GM18868 (cell line): ENCODE data around the gene SAMD7.

Experiments
- ATAC-seq: cut with Tn5 transposase; IDR thresholded peaks from one replicate; pipeline ENCODE4 v1.9.1; 2021; ENCODE audit warnings: mild to moderate bottlenecking, moderate library complexity; ENCODE audit not compliant: unreplicated experiment

Gene SAMD7, protein sequence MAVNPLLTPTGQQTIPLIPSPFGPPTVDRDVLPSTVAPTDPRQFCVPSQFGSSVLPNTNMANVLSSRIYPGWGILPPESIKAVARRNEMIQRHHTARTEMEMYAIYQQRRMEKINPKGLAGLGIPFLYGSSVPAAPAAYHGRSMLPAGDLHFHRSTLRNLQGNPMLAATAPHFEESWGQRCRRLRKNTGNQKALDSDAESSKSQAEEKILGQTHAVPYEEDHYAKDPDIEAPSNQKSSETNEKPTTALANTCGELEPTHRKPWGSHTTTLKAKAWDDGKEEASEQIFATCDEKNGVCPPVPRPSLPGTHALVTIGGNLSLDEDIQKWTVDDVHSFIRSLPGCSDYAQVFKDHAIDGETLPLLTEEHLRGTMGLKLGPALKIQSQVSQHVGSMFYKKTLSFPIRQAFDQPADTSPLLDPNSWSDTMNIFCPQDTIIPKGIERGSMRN

DNA sequence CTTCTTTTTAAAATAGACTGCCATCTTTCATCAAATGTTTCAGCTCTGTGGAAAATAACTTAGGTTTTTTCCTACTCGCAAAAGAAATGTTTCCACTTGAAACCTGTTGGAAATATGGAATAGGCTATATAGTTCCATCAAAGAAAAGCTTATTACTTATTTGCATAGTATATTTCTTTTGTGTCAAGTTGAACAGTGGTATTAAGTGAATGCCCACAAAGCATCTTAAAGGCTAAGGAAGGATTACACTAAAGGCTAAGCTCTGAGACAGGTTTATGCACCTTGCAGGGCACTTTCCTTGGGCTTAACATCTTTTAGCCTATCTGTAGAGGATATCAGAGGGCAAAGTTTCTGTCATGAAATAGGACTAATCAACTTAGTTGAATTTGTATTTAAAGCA lies at the start of gene SAMD7:
Gene SAMD7, plus strand, starts transcription at position 301 of the 400 bp plus-strand sequence. CDS start 7,927 bp downstream, outside the sequence.
- no peak for ATAC-seq

DNA sequence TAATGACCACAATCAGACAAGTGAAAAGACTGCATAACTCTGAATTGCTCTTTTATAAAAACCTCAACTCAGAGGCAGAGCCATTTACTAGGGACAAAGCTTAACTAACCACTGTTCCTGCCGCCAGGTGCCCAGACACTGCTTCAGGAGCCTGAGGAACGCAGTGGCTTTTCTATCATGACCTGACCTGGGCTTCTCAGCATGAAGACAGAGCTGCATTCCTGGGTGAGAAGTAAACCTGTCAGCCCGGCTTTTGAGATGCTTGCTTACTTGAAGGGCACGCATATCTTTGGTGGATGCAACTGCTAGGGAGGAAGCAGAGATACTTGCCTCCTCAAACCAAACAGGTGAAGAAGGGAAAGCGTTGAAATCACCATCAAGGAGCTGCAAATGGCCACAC lies 49.5 kb upstream of the SAMD7 start:
- ATAC-seq: no peak

DNA sequence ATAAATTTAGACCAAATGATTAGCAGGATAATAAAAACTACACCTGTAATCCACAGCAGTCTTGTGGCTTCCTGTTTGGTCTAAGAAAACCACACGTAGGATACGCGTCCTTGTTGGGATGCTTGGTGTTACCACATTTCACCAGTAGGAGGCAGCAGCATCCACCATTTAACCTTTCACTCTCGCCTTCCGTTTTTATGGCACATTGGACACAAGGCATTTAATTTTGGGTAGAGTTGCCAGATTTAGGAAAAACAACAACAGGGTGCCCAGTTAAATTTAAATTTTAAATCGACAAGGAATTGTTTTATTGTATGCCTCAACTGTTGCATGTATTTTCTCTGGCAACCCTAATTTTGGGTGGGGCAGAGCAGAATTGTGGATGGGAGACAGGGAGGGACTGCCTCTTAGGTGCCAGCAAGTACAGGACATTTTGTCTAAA lies 47.9 kb upstream of the SAMD7 start:
- ATAC-seq: no peak

DNA sequence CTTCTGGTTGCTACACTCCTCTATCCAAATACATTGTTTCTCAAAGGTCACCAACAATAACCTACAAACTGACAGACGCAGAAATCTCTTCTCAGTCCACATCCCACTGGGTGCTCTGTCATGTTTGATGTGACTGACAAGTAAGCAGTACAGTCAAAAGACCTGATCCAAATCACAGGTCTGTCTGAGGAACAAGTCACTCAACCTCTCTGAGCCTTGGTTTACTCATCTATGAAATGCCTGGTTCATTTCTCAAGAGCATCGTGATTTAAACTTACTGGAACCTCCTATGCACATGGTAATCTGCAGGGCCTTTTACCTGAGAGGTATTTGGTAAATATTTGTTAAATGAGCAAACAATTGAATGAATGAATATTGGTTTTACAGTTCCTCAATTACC lies 47.1 kb upstream of the SAMD7 start:
- ATAC-seq: no peak

DNA sequence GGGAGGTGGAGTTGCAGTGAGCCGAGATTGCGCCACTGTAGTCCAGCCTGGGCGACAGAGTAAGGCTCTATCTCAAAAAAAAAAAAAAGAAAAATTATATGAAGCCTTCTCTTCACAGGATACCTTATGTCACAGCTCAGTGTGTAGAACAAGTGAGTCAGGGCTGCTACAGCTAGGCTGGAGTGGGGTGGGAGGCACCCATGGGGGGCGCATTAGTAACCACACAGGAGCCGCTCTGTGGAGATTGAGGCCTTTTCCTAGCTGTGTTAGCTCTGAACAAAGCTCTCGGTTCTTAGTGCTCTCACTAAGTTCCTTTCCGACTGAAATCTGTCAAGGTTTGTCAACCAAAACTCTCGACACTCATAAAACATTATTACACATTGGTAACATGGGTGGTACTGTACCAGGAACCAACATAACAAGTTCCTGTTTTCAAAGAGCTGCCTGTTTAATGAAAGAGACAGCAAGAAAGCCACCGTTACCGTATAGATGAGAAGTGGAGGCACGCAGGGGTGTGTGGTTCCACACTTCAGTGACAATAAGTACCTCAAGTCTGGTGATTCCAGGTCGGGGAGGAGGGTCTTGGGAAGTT lies 46.1 kb upstream of the SAMD7 start:
- ATAC-seq: peak; percentile 81

DNA sequence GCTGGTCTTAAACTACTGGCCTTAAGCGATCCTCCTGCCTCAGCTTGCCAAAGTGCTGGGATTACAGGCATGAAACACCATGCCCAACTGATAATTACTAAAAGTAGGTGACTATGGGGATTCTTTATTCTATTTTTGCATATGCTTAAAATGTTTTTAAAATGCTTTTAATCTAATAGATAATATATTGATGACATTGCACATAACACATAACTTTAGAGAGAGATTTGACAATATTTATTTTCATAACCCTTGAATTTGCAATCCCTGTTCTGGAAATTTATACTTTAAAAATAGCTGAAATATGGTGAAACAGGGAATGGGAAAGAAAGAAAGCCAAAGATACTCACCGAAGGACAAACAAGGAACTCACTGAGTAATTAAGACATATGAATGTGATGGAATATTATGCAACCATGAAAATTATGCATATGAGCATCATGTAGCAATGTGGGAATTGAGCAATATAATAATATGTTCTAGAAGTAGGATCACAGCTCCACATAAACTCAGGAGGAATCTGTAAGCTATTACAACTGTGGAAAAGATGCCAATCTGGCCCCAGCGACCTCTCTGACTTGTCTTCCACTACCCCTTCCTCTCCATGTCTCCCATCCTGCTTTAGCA lies 43.7 kb upstream of the SAMD7 start:
- no peak for ATAC-seq

DNA sequence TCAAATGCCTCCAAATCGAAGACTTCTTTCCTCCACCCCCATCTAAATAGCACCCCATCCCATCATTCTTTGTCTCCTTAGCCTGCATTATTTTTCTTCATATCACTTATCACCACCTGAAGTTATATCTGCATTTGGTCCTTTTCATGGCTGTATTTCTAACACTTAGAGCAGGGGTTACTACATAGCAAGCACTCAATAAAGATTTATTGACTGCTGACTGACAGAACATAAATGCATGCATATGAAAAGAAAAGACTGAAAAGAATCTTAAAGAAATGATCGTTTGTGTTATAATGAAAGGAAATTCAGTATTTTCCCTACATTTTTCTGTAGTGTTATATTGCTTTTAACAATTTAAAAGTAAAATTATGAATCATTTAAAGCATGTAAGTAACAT lies 43.0 kb upstream of the SAMD7 start:
- ATAC-seq: no peak

DNA sequence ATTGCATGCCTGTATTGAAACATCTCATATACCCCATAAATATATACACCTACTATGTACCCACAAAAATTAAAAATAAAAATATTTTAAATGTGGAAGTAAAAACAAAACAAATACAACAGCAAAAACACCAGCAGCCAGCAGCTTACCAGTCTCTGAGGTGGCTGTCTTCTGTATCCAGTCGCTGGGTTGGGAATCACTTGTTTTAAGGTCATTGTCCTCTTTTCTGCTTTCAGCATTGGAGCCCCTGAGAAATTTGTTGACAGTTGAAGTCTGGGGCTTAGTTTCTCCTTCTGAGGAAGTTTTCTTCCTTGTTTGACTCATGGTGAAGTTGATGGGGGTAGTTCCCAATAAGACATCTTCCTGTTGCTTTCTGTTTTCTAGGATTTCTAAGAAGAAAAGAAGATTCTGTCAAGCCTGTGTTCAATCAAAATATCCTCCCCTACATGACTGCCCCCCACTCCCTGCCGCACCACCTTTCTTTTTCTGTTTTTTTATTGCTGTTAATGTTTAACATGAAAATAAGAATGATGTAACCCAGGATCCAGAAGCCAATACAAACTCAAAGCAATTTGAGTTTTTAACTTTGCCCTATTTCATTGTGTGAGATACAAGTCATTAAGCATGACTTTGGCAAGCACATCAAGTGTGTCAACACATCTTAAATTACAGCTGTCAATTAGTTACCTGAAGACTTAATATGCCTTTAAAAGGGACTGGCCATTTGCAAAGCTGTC lies 41.7 kb upstream of the SAMD7 start, which contains the start of gene LRRC31:
Gene LRRC31, minus strand, starts transcription at position 452 of the 737 bp plus-strand sequence. Its CDS starts 128 bp downstream, at position 324.
- no peak for ATAC-seq

DNA sequence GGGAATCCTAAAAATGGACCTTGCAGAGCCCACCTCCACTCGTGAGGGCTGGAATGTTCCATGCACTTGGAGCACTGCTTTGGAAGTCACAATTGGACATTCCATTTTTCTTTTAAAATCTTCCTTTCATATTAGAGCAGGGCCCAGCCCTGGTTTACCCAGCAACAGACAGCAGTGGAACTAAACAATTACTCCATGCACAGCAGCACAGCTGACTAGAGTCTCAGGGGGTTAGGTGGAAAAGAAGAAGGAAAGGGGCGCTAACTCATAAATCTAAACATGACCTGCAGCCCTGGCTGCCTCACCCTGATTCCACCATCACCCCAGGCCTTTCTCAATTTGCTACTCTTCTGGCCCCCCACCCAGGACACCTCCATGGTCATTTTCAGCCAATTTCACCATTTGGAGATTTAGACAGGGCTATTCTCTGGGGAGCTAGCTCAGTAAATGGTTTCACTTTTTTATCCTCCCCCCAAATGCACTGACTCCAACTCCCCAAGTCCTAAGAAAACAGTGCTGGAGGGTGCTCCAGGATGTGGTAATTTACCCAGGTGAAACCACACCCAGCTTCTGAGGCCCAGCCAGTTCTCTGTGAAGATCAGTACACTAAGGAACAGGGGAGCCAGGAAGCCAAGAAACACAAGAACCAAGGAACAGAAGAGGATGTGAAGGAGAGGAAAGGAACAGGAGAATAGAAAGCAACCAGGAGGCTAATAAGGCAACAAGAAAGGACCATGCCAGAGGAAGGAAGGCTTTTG lies 40.1 kb upstream of the SAMD7 start:
- no peak for ATAC-seq

DNA sequence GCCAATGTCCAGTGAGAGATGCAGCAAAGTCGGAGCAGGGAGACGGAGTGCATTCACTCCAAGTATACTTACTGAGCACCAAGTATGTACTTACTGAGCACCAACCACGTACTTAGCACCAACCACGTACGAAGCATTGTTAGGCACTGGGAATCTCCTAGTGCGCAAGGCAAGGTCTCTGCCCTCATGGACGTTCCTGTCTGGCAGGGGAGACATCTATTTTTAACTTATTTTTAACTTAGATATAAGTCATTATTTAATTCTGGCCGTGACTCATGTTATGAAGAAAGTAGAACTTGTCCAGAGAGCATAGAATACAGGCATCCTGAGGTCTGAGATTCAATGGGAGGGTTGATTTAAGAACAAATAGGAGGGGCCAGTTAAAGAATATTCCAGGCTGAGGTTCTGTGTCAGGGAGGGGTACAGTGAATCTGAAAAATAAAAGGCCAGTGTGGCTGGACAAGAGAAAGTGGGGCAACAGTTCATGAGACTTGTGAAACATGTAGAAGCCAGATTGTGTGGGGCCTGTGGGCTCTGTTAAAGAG lies 32.3 kb upstream of the SAMD7 start:
- no peak for ATAC-seq

DNA sequence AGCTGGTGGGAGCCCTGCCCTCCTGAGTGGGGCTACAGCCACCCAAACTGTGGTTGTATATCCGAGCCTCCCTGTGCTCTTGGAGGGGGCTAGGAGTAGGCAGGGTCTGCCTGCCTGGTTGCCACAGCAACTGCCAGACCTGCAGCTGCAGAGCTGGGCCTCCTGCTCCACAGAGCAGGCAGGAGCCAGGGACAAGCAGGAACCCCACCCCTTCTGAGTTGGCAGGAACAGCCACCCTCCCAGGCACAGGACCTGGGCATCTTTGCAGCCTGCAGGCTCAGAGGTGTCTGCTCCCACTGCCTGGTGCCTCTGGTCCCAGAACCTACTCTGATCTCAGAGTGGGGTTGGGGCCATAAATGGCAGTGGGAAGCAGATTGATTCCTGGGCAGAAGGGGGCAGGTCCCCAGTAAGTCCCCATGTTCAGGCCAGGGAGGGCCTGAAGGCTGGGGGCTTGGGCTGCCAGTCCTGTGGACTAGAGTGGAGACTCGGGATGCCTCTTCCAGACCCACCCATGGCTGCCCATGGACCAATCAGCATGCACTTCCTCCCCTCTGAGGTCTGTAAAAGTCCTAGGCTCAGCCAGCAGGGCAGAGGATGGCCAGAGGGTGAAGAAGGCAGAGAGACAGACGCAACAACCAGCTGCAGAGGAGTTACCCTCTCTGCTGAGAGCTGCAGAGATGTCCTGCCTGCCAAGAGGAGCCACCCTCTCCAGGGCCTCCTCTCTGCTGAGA lies 31.4 kb upstream of the SAMD7 start:
- ATAC-seq: no peak

DNA sequence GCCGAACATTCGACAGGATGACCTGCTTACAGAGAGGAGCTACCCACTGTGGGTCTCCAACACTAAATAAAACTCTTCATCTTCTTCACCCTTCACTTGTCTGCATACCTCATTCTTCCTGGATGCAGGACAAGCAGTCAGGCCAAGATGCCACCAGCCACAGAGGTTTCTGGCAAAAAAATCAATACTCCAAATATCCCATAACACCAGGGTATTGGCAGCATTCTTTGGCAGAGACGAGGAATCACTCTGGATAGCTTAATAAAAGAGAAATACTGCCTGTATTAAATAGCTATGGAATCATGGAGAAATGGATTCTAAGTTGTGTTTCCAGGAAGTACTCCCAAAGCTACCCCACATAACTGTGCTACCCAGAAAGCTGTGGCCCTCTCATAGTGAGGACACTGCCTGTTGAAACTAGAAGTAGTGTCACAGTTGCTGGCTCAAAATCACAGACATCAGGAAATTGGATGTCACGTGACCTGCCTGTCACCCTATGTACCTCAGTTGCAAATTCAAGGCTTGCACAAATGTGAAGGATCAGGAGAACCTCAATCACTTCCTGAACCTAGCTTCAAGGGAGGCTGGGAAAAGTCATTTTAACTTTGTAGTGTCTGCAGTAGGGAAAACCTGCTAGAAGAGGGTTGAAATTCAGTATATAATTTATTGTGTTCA lies 30.7 kb upstream of the SAMD7 start:
- no peak for ATAC-seq

DNA sequence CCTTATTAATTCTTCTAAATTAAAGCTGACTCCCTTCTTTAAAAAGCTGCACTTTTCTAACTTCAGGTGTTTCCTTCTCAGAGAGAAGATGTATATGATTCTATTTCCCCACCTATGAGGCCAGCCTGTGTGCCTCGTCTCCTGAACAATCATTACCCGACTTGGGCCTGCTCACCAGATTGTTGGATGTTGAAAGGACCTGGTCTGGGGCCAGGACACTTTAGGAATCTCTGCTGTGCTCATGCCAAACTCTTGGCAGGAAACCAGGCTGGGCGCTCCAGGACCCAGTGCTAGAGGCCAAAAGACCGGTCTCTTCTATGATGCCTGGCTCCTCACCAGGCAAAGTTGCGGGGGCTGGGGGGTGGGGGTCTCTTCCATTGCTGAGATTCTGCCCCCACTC lies 24.7 kb upstream of the SAMD7 start:
- no peak for ATAC-seq

DNA sequence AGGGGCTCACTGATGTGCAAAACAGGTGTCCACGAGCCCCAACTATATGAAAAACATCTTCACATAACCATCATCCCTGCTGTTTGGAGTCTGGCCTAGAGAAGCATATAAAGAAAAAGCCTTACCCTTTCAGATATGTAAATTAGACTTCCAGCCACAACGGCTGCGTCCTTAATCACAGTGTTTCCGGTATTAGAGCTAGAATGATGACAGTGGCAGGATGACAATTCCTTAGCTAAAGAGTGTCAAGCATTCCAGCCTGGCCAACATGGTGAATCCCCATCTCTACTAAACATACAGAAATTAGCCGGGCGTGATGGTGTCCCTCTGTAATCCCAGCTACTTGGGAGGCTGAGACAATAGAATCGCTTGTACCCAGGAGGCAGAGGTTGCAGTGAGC lies 19.5 kb upstream of the SAMD7 start:
- no peak for ATAC-seq

DNA sequence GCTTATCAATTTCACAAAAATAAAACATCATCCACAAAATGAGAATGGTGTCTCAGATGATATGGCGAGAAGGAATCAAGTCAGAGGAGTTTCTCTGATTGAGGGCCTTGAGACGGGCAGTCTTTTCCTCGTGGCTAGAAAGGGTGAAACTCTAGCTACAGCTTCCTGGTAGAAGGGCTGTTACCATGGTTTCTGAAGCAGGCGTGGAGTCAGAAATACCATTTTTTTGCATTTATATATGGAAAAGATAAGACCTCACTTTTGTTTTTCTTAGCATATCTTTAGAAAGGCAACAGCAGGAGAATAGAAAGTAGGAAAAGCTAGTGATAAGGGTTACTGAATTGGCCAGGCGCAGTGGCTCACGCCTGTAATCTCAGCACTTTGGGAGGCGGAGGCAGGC lies 17.3 kb upstream of the SAMD7 start:
- ATAC-seq: no peak

DNA sequence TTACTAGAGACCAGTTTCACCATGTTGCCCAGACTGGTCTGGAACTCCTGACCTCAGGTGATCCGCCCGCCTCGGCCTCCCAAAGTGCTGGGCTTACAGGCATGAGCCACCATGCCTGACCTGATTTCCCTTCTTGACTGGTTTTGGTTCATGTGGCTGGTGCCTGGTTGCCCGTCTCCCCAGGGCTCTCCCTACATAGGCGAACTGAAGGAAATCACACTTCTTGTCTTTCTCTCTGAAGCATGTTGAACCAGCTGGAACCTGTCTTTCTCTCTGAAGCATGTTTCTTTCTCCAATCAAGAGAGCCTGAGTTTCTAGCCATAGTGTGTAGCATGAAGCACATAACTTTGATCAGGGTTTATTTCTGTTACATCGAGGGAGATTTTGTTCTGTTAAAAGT lies 16.3 kb upstream of the SAMD7 start:
- no peak for ATAC-seq

DNA sequence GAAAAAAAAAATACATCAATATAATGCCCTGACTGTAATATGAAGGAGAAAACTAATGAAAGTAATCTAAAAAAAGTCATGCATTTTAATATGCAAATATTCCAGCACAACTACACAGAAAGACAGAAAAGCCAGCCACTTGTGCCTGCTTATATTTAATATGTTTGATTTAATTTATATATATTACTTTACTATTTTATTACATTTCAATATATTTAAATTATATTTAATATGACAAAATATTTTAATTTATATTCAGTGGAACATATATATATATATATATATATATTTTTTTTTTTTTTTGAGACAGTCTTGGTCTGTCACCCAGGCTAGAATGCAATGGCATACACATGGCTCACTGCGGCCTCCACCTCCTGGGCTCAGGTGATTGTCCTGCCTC lies 14.1 kb upstream of the SAMD7 start:
- ATAC-seq: no peak

DNA sequence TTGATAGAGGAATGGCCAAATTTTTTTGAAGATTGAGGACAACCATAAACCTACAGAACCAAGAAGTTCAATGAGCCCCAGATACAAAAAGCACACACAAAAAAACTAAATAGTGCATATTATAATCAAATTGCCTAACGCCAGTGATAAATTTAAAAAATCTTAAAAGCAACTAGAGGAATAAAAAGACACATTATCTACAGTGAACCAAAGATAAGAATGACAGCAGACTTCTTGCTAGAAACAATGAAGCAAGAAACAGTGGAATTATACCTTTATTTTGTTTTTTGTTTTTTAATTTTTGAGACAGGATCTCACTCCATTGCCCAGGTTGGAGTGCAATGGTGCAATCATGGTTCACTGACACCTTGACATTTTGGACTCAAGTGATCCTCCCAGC lies 9.9 kb upstream of the SAMD7 start:
- ATAC-seq: no peak

DNA sequence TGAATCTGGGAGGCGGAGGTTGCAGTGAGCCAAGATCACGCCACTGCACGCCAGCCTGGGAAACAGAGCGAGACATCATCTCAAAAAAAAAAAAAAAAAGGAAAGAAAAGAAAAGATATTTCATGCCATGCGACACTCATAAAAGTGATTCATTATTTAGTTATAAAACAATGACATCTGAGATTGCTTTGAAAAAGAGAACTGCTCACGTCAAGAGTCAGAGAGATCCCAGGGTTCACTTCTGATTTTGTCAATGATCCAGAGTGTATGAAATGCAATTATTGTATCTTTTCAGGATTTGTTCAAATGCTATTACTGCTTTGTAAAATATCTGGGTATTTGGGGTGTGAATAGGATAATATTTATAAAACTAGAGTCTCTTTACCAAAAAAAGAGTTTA lies 6.0 kb upstream of the SAMD7 start:
- no peak for ATAC-seq
